ENCODE measurements around the gene ARFGAP3. TPM values are rescaled to one million over a fixed set of nuclear protein-coding genes. Genes with fewer than 3 reads are reported as not detected.

The ARFGAP3 gene
- total RNA-seq, 4 donors from 2014 or later: 40.6 to 67.9 (median 49.1) TPM

GRCh38 chr22:42837556-42837955 is 19.5 kb downstream of the ARFGAP3 start:
- Histone ChIP-seq H3K4me1 (no peaks in the 10 kb centered on the region), H3K4me3 (no peak overlapping the region), H3K27ac (no peak overlapping the region), H3K27me3 (no peaks in the 10 kb centered on the region), H3K9me3 (no peaks in the 10 kb centered on the region), H3K36me3 (peaks cover 0 to 93% of the 10 kb centered on the region in 2 donors)
- 80 to 100% methylated on average over 2 to 4 of the region's 4 CpGs for WGBS, 2 donors (ENCODE audit: low coverage in 1 of 2)
- no peak for TF ChIP-seq POLR2AphosphoS5 (IDR thresholded peaks at IDR 0.05)
- TF ChIP-seq CTCF (IDR thresholded peaks at IDR 0.05): no peak
- TF ChIP-seq EP300 (IDR thresholded peaks at IDR 0.05): no peak
- no peak for TF ChIP-seq POLR2A (IDR thresholded peaks at IDR 0.05)
- no peak for ATAC-seq

DNA sequence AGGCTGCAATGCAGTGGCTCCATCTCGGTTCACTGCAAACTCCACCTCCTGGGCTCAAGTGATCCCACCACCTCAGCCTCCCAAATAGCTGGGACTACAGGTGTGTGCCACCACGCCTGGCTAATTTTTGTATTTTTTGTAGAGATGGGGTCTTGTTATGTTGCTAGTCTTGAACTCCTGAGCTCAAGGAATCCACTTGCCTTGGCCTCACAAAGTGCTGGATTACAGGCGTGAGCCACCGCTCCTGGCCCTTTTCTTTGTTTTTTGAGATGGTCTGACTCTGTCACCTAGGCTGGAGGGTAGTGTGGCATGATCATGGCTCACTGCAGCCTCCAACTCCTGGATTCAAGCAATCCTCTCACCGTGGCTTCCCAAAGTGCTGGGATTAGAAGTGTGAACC is 21.0 kb downstream of the ARFGAP3 start:
- no peaks in the 10 kb centered on the region for H3K27me3 ChIP-seq
- no peak for ATAC-seq
- 83 to 96% methylated on average over 1 to 3 of the region's 5 CpGs for WGBS, 2 donors (ENCODE audit: low coverage in 1 of 2)
- H3K9me3 ChIP-seq: no peaks in the 10 kb centered on the region
- H3K27ac ChIP-seq: no peak overlapping the region
- H3K36me3 ChIP-seq: peaks cover 0 to 94% of the 10 kb centered on the region in 2 donors
- TF ChIP-seq CTCF (IDR thresholded peaks at IDR 0.05): no peak
- no peak for TF ChIP-seq EP300 (IDR thresholded peaks at IDR 0.05)
- TF ChIP-seq POLR2A (IDR thresholded peaks at IDR 0.05): no peak
- no peak for TF ChIP-seq POLR2AphosphoS5 (IDR thresholded peaks at IDR 0.05)
- no peaks in the 10 kb centered on the region for H3K4me1 ChIP-seq
- no peak overlapping the region for H3K4me3 ChIP-seq

DNA sequence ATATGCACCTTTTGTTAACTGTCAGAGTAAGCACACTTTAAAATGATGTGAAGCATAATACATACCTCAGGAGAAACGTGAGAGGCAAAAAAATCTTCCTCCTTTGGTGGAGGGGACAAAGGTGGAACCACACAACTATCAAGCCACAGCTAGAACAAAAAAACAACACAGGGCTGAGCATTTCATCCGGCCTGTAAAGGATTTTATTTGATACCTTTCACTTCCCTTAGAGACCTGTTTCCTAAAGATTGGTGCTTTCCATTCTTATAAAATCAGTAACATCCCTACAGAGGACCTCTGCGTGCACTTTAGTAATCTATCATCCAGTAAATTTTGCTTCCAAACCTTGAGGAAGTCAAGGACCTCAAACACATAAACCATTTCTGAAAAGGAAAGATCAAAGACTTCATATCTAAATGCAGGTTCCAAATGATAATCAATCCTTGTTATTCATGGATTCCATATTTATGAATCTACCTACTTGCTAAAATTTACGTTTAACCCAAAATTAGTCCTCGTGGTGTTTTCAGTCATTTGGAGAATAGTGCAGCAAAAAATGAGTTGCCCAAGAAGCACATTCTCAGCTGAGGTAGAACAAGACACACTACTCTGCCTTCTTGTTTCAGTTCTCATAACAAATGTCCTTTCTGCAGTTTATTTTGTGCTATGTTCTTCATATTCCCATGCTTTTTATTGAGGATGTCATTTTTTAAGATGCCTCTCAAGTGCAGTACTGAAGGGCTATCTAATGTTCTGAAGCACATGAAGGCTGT is 22.7 kb downstream of the ARFGAP3 start:
- Histone ChIP-seq H3K27me3 (no peaks in the 10 kb centered on the region), H3K27ac (no peak overlapping the region), H3K4me1 (no peaks in the 10 kb centered on the region), H3K4me3 (no peak overlapping the region), H3K9me3 (no peaks in the 10 kb centered on the region), H3K36me3 (peaks cover 0 to 97% of the 10 kb centered on the region in 2 donors)
- no peak for ATAC-seq
- TF ChIP-seq CTCF (IDR thresholded peaks at IDR 0.05) (no peak), EP300 (IDR thresholded peaks at IDR 0.05) (no peak), POLR2AphosphoS5 (IDR thresholded peaks at IDR 0.05) (no peak), POLR2A (IDR thresholded peaks at IDR 0.05) (no peak)
- 74 to 84% methylated on average over 4 to 5 of the region's 5 CpGs for WGBS, 2 donors (ENCODE audit: low coverage in 1 of 2)

DNA sequence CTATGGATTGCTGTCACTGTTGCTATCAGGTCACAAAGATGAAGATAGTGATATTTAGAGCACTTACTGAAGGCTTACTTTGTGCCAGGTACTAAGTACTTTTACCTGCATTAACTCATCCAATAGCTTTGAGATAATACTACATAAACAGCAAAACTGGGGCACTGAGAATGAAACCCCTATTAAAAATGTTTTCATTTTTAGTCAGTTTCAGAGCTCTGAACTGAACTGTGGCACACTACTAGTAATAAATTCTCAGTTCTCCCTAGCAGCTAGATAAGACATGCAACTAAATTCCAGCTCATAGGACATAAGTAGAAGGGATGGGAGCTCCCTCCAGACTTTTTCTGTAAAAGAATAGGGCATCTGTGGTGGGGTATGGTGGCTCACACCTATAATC is 24.0 kb downstream of the ARFGAP3 start:
- H3K4me3 ChIP-seq: no peak overlapping the region
- H3K27me3 ChIP-seq: no peaks in the 10 kb centered on the region
- TF ChIP-seq EP300 (IDR thresholded peaks at IDR 0.05): no peak
- no peak for TF ChIP-seq CTCF (IDR thresholded peaks at IDR 0.05)
- no peak for TF ChIP-seq POLR2A (IDR thresholded peaks at IDR 0.05)
- no peak for TF ChIP-seq POLR2AphosphoS5 (IDR thresholded peaks at IDR 0.05)
- no peak overlapping the region for H3K27ac ChIP-seq
- peaks cover 0 to 97% of the 10 kb centered on the region in 2 donors for H3K36me3 ChIP-seq
- H3K4me1 ChIP-seq: no peaks in the 10 kb centered on the region
- no peaks in the 10 kb centered on the region for H3K9me3 ChIP-seq
- no peak for ATAC-seq

GRCh38 chr22:42831712-42832111 is 25.4 kb downstream of the ARFGAP3 start:
- H3K9me3 ChIP-seq: no peaks in the 10 kb centered on the region
- no peaks in the 10 kb centered on the region for H3K27me3 ChIP-seq
- peaks cover 0 to 100% of the 10 kb centered on the region in 2 donors for H3K36me3 ChIP-seq
- H3K4me3 ChIP-seq: no peak overlapping the region
- 83 to 90% methylated on average over 3 to 4 of the region's 4 CpGs for WGBS, 2 donors (ENCODE audit: low coverage in 1 of 2)
- no peak for TF ChIP-seq POLR2A (IDR thresholded peaks at IDR 0.05)
- no peak for TF ChIP-seq CTCF (IDR thresholded peaks at IDR 0.05)
- no peak for TF ChIP-seq EP300 (IDR thresholded peaks at IDR 0.05)
- no peak for TF ChIP-seq POLR2AphosphoS5 (IDR thresholded peaks at IDR 0.05)
- no peaks in the 10 kb centered on the region for H3K4me1 ChIP-seq
- ATAC-seq: no peak
- H3K27ac ChIP-seq: no peak overlapping the region

All from gastroesophageal sphincter (tissue), 4 donors.